ENCODE data around the gene TP53RK. TPM values are rescaled to one million over a fixed set of nuclear protein-coding genes. Genes with fewer than 3 reads are reported as not detected.

Gene TP53RK
- total and polyA plus RNA-seq, 2 of the 13 experiments (the other 11 are each of a cell fraction or from before 2014, with no cell fraction given), result 12.9 to 25.5 TPM

DNA sequence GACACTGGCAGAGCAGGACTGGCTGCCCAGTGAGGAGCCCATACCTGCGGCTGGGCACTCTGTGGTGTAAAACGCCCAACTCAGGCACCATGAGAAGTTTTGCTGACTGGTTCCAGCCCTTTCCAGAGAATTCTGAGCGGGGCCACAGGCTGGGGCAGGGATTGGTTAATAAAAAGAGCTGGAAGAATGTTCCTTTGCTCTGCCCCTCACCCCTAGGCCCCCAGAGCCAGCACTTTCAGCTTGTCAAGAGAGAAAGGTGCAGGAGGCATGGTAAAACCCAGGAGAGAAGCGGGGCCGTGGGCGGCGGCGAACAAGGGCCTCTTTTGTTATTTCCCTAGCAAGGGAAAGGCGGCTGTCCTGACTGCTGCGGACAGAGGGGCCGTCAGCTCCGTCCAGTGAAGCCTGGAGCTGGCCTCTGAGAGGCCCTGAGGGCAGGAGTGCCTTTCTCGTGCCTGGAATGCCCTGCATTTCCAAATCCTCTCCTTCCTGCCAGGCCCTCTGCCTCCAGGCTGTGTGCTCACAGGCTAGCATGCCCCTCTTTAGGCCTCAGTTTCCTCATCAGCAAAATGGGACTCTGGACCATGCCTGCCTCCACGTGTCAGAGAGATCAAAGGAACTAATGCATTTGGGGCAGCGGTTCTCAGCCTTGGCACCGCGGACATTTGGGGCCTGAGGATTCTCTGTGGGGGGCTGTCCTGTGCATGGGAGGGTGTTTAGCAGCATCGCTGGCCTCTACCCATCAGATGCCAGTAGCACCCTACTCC lies 50.9 kb downstream of the TP53RK start (continued):
- TF ChIP-seq, protein P1, sequence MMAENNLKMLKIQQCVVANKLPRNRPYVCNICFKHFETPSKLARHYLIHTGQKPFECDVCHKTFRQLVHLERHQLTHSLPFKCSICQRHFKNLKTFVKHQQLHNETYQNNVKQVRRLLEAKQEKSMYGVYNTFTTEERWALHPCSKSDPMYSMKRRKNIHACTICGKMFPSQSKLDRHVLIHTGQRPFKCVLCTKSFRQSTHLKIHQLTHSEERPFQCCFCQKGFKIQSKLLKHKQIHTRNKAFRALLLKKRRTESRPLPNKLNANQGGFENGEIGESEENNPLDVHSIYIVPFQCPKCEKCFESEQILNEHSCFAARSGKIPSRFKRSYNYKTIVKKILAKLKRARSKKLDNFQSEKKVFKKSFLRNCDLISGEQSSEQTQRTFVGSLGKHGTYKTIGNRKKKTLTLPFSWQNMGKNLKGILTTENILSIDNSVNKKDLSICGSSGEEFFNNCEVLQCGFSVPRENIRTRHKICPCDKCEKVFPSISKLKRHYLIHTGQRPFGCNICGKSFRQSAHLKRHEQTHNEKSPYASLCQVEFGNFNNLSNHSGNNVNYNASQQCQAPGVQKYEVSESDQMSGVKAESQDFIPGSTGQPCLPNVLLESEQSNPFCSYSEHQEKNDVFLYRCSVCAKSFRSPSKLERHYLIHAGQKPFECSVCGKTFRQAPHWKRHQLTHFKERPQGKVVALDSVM (CRISPR knock-in tag; IDR thresholded peaks at IDR 0.05), result peak; percentile 92
- TF ChIP-seq ZEB1 (IDR thresholded peaks at IDR 0.05; ENCODE audit: insufficient replicate concordance, low read depth) (peak; percentile 24), KLF12 (CRISPR knock-in tag; IDR thresholded peaks at IDR 0.05; ENCODE audit: borderline replicate concordance) (no peak), HMG20B (CRISPR knock-in tag; conservative IDR thresholded peaks at IDR 0.05) (0 out of 2 replicates have a peak, but pooled peaks have one; percentile 6), GLI4 (CRISPR knock-in tag; IDR thresholded peaks at IDR 0.05; ENCODE audit: borderline replicate concordance) (no peak), MBNL3 (CRISPR knock-in tag; conservative IDR thresholded peaks at IDR 0.05) (no peak), ZNF205 (CRISPR knock-in tag; IDR thresholded peaks at IDR 0.05) (peak; percentile 59; the same call in 1 of the 2 replicates), RAD51 (IDR thresholded peaks at IDR 0.05; ENCODE audit: borderline replicate concordance) (no peak), HES4 (CRISPR knock-in tag; IDR thresholded peaks at IDR 0.05; ENCODE audit: borderline replicate concordance) (no peak), ZNF589 (CRISPR knock-in tag; conservative IDR thresholded peaks at IDR 0.05) (no peak), ARNT (IDR thresholded peaks at IDR 0.05) (no peak), AHR (CRISPR knock-in tag; IDR thresholded peaks at IDR 0.05) (no peak), ZNF550 (CRISPR knock-in tag; IDR thresholded peaks at IDR 0.05; ENCODE audit: borderline replicate concordance) (peak; percentile 29), ISX (CRISPR knock-in tag; conservative IDR thresholded peaks at IDR 0.05) (no peak), ZFP1 (CRISPR knock-in tag; IDR thresholded peaks at IDR 0.05) (no peak), ZNF354B (CRISPR knock-in tag; IDR thresholded peaks at IDR 0.05) (no peak), ZNF460 (CRISPR knock-in tag; IDR thresholded peaks at IDR 0.05; ENCODE audit: borderline replicate concordance) (no peak), SETDB1 (CRISPR knock-in tag; IDR thresholded peaks at IDR 0.05; ENCODE audit: borderline replicate concordance) (no peak)
- TF ChIP-seq, protein P2, sequence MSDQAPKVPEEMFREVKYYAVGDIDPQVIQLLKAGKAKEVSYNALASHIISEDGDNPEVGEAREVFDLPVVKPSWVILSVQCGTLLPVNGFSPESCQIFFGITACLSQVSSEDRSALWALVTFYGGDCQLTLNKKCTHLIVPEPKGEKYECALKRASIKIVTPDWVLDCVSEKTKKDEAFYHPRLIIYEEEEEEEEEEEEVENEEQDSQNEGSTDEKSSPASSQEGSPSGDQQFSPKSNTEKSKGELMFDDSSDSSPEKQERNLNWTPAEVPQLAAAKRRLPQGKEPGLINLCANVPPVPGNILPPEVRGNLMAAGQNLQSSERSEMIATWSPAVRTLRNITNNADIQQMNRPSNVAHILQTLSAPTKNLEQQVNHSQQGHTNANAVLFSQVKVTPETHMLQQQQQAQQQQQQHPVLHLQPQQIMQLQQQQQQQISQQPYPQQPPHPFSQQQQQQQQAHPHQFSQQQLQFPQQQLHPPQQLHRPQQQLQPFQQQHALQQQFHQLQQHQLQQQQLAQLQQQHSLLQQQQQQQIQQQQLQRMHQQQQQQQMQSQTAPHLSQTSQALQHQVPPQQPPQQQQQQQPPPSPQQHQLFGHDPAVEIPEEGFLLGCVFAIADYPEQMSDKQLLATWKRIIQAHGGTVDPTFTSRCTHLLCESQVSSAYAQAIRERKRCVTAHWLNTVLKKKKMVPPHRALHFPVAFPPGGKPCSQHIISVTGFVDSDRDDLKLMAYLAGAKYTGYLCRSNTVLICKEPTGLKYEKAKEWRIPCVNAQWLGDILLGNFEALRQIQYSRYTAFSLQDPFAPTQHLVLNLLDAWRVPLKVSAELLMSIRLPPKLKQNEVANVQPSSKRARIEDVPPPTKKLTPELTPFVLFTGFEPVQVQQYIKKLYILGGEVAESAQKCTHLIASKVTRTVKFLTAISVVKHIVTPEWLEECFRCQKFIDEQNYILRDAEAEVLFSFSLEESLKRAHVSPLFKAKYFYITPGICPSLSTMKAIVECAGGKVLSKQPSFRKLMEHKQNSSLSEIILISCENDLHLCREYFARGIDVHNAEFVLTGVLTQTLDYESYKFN (CRISPR knock-in tag; conservative IDR thresholded peaks at IDR 0.05), result peak; percentile 71
- TF ChIP-seq, protein P3, sequence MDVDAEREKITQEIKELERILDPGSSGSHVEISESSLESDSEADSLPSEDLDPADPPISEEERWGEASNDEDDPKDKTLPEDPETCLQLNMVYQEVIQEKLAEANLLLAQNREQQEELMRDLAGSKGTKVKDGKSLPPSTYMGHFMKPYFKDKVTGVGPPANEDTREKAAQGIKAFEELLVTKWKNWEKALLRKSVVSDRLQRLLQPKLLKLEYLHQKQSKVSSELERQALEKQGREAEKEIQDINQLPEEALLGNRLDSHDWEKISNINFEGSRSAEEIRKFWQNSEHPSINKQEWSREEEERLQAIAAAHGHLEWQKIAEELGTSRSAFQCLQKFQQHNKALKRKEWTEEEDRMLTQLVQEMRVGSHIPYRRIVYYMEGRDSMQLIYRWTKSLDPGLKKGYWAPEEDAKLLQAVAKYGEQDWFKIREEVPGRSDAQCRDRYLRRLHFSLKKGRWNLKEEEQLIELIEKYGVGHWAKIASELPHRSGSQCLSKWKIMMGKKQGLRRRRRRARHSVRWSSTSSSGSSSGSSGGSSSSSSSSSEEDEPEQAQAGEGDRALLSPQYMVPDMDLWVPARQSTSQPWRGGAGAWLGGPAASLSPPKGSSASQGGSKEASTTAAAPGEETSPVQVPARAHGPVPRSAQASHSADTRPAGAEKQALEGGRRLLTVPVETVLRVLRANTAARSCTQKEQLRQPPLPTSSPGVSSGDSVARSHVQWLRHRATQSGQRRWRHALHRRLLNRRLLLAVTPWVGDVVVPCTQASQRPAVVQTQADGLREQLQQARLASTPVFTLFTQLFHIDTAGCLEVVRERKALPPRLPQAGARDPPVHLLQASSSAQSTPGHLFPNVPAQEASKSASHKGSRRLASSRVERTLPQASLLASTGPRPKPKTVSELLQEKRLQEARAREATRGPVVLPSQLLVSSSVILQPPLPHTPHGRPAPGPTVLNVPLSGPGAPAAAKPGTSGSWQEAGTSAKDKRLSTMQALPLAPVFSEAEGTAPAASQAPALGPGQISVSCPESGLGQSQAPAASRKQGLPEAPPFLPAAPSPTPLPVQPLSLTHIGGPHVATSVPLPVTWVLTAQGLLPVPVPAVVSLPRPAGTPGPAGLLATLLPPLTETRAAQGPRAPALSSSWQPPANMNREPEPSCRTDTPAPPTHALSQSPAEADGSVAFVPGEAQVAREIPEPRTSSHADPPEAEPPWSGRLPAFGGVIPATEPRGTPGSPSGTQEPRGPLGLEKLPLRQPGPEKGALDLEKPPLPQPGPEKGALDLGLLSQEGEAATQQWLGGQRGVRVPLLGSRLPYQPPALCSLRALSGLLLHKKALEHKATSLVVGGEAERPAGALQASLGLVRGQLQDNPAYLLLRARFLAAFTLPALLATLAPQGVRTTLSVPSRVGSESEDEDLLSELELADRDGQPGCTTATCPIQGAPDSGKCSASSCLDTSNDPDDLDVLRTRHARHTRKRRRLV (CRISPR knock-in tag; IDR thresholded peaks at IDR 0.05), result no peak

Data from HepG2 (cell line).